ENCODE measurements around the gene LNPEP. TPM values are rescaled to one million over a fixed set of nuclear protein-coding genes. Genes with fewer than 3 reads are reported as not detected.

The LNPEP gene
- total RNA-seq, 1 donor from 2014 or later: 31.4 TPM

- Mint-ChIP-seq H3K4me3 (ENCODE audit: unreplicated experiment) (no peak overlapping the region), H3K9me3 (ENCODE audit: low read depth) (peaks cover 12% of the 10 kb centered on the region), H3K36me3 (ENCODE audit: low read depth) (no peaks in the 10 kb centered on the region), H3K27me3 (ENCODE audit: low read depth) (peaks cover 2% of the 10 kb centered on the region), H3K27ac (ENCODE audit: unreplicated experiment) (no peak overlapping the region), H3K4me1 (ENCODE audit: low read depth) (peaks cover 6% of the 10 kb centered on the region)
- TF ChIP-seq, protein P1, sequence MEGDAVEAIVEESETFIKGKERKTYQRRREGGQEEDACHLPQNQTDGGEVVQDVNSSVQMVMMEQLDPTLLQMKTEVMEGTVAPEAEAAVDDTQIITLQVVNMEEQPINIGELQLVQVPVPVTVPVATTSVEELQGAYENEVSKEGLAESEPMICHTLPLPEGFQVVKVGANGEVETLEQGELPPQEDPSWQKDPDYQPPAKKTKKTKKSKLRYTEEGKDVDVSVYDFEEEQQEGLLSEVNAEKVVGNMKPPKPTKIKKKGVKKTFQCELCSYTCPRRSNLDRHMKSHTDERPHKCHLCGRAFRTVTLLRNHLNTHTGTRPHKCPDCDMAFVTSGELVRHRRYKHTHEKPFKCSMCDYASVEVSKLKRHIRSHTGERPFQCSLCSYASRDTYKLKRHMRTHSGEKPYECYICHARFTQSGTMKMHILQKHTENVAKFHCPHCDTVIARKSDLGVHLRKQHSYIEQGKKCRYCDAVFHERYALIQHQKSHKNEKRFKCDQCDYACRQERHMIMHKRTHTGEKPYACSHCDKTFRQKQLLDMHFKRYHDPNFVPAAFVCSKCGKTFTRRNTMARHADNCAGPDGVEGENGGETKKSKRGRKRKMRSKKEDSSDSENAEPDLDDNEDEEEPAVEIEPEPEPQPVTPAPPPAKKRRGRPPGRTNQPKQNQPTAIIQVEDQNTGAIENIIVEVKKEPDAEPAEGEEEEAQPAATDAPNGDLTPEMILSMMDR (IDR thresholded peaks at IDR 0.05): no peak
- DNase-seq (ENCODE audit: low spot score): no peak
Measured at GRCh38 chr5:97047076-97047475, 111.2 kb downstream of the LNPEP start.

GRCh38 chr5:97049175-97049574, 113.3 kb downstream of the LNPEP start:
- no peak overlapping the region for H3K27ac Mint-ChIP-seq (ENCODE audit: unreplicated experiment)
- TF ChIP-seq, protein P1 (IDR thresholded peaks at IDR 0.05): no peak
- peaks cover 1% of the 10 kb centered on the region for H3K36me3 Mint-ChIP-seq (ENCODE audit: low read depth)
- H3K4me3 Mint-ChIP-seq (ENCODE audit: unreplicated experiment): no peak overlapping the region
- H3K4me1 Mint-ChIP-seq (ENCODE audit: low read depth): peaks cover 6% of the 10 kb centered on the region
- H3K9me3 Mint-ChIP-seq (ENCODE audit: low read depth): peaks cover 23% of the 10 kb centered on the region
- no peak for DNase-seq (ENCODE audit: low spot score)
- peaks cover 2% of the 10 kb centered on the region for H3K27me3 Mint-ChIP-seq (ENCODE audit: low read depth)

DNA sequence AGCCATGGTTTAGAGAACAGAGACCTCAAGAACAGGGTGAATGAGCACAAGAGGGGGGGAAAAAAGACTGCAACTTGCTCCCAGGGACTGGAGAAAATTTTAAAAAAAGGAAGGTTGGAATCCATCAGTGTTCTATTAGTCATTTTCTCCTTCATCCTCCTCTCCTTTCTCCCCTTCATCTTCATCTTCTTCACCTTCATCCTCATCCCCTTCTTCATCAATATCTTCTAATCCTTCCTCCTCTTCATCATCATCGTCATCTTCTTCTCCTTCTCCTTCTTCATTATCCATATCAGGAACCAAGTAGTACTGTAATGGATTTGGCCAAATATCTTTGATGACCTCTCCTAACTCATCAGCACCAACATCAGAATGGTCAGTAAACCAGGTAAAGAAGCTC, 120.4 kb downstream of the LNPEP start:
- no peak overlapping the region for H3K4me3 Mint-ChIP-seq (ENCODE audit: unreplicated experiment)
- TF ChIP-seq, protein P1 (IDR thresholded peaks at IDR 0.05): no peak
- H3K27me3 Mint-ChIP-seq (ENCODE audit: low read depth): peaks cover 5% of the 10 kb centered on the region
- DNase-seq (ENCODE audit: low spot score): no peak
- peaks cover 6% of the 10 kb centered on the region for H3K36me3 Mint-ChIP-seq (ENCODE audit: low read depth)
- peaks cover 26% of the 10 kb centered on the region for H3K9me3 Mint-ChIP-seq (ENCODE audit: low read depth)
- H3K27ac Mint-ChIP-seq (ENCODE audit: unreplicated experiment): no peak overlapping the region
- peaks cover 6% of the 10 kb centered on the region for H3K4me1 Mint-ChIP-seq (ENCODE audit: low read depth)

GRCh38 chr5:97062046-97062445, 126.2 kb downstream of the LNPEP start:
- Mint-ChIP-seq H3K4me1 (ENCODE audit: low read depth) (peaks cover 13% of the 10 kb centered on the region), H3K9me3 (ENCODE audit: low read depth) (peaks cover 10% of the 10 kb centered on the region)

DNA sequence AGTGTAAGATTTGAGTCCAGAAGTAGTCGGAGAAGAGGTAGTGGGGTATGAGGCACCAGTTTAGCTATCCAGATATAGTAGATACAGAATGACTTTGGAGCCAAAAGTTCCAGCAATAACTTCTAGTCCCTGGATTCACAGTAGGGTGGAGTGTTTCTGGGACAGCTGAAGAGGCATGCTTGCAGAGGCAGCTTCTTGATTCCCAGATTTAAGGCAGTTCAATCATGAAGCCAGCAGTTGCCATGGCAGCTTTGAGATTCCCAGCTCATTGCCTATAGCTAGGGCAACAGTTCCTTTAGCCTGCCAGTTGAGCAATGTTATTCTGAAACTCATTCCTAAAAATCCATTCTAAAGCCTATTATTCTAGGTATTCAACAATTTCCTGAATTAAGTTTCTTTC, 127.4 kb downstream of the LNPEP start:
- Mint-ChIP-seq H3K4me3 (ENCODE audit: unreplicated experiment) (no peak overlapping the region), H3K27ac (ENCODE audit: unreplicated experiment) (no peak overlapping the region), H3K36me3 (ENCODE audit: low read depth) (no peaks in the 10 kb centered on the region), H3K4me1 (ENCODE audit: low read depth) (peaks cover 17% of the 10 kb centered on the region), H3K9me3 (ENCODE audit: low read depth) (peaks cover 6% of the 10 kb centered on the region), H3K27me3 (ENCODE audit: low read depth) (no peaks in the 10 kb centered on the region)
- no peak for DNase-seq (ENCODE audit: low spot score)
- TF ChIP-seq, protein P1 (IDR thresholded peaks at IDR 0.05): no peak

More at GRCh38 chr5:97062046-97062445, 126.2 kb downstream of the LNPEP start:
- TF ChIP-seq, protein P1 (IDR thresholded peaks at IDR 0.05): no peak
- peaks cover 2% of the 10 kb centered on the region for H3K27me3 Mint-ChIP-seq (ENCODE audit: low read depth)
- DNase-seq (ENCODE audit: low spot score): no peak
- H3K27ac Mint-ChIP-seq (ENCODE audit: unreplicated experiment): no peak overlapping the region
- peaks cover 1% of the 10 kb centered on the region for H3K36me3 Mint-ChIP-seq (ENCODE audit: low read depth)
- no peak overlapping the region for H3K4me3 Mint-ChIP-seq (ENCODE audit: unreplicated experiment)
